Esophagus squamous epithelium (tissue), 4 donors: ENCODE results near the gene C19orf25.

Experiments used
- POLR2A ChIP-seq, 4 donors: fragments of 450-650 bp; IDR thresholded peaks; one replicate each; pipeline ENCODE4 v1.6.1; 2017; ENCODE audit warnings: antibody characterized with exemption in 4 of 4, mild to moderate bottlenecking in 4 of 4, moderate library complexity in 3 of 4
- TF ChIP-seq, protein P1 (sequence below), 6 experiments: fragments of 450-650 bp in 4 of 6; fragments of 200-600 bp in 2 of 6; sonication (generic) in 2 of 6; IDR thresholded peaks; one replicate each; pipeline ENCODE4 v1.5.1; 2016 to 2019; ENCODE audit warnings: antibody characterized with exemption in 6 of 6, mild to moderate bottlenecking in 4 of 6, moderate library complexity in 4 of 6

DNA sequence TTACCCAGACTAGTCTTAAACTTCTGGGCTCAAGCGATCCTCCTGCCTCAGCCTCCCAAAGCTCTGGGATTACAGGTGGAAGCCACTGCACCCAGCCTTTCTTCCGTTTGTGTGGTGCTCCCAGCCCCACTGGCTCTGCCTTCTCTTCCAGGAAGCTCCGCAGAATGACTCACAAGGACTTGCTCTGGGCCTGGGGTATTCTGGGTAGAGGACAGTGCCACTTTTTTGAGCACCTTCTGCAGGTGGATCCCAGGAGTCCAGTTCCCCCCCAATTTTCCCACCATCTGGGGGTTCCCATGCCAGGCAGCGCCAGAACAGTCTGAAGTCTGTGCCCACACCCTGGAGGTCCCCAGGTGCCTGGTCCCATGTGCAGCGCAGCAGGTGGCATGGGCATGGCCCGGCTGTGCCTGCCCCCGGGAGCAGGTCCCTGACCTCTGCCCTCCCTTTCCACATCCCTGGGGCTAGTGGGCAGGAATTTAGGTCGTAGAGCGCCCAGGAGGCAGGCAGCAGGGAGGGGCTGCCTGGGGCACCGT, 13.5 kb upstream of the C19orf25 start:
- TF ChIP-seq, protein P1, sequence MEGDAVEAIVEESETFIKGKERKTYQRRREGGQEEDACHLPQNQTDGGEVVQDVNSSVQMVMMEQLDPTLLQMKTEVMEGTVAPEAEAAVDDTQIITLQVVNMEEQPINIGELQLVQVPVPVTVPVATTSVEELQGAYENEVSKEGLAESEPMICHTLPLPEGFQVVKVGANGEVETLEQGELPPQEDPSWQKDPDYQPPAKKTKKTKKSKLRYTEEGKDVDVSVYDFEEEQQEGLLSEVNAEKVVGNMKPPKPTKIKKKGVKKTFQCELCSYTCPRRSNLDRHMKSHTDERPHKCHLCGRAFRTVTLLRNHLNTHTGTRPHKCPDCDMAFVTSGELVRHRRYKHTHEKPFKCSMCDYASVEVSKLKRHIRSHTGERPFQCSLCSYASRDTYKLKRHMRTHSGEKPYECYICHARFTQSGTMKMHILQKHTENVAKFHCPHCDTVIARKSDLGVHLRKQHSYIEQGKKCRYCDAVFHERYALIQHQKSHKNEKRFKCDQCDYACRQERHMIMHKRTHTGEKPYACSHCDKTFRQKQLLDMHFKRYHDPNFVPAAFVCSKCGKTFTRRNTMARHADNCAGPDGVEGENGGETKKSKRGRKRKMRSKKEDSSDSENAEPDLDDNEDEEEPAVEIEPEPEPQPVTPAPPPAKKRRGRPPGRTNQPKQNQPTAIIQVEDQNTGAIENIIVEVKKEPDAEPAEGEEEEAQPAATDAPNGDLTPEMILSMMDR (IDR thresholded peaks at IDR 0.05) = no peak
- no peak for TF ChIP-seq POLR2A (IDR thresholded peaks at IDR 0.05)
